GM23248 (cell line): ENCODE data around the gene SP6.

Experiments
- EZH2 ChIP-seq: fragments of 200-600 bp; sonication (generic); IDR thresholded peaks from 2 replicates; pipeline ENCODE4 v1.6.1; 2018; ENCODE audit warnings: antibody characterized with exemption, mild to moderate bottlenecking; ENCODE audit not compliant: insufficient read depth, poor library complexity, severe bottlenecking
- EZH2phosphoT487 ChIP-seq: fragments of 200-600 bp; sonication (generic); IDR thresholded peaks from 2 replicates; pipeline ENCODE4 v1.6.1; 2018; ENCODE audit warnings: antibody characterized with exemption, moderate library complexity, mild to moderate bottlenecking, low read depth; ENCODE audit not compliant: insufficient read depth

DNA sequence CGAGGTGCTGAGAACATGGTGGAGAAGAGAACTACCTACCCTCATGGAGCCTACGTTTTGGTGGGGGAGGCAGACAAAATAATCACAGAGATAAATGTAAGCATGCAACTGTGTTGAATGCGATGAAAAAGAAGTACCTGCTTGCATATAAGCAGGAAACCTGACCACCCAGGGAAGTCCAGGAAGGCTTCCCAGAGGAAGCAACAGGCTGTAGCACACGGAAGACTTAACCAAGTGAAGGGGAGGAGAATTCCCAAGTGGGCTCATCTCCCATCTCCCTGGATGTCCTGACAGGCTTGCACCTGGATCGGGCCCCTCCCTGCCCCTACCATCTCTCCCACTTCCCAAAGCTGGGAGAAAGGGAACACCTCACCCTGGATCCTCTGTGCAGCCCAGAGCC lies 11.9 kb downstream of the SP6 start:
- TF ChIP-seq EZH2phosphoT487 (no peak), EZH2 (no peak)
